ENCODE measurements around the gene SARS2.

GRCh38 chr19:38939957-38940356 lies 9.4 kb upstream of the SARS2 start:
- TF ChIP-seq EZH2phosphoT487 (IDR thresholded peaks at IDR 0.05; ENCODE audit: borderline replicate concordance), result no peak
- TF ChIP-seq CTCF (conservative IDR thresholded peaks at IDR 0.05; ENCODE audit: low read length), result no peak

All from Loucy (cell line).